Activated T-helper 9 cell treated with anti-CD3 and anti-CD28 coated beads, Interleukin-2, amount 50 U/mL, for 16 hours (primary cell): ENCODE measurements around the gene PLIN4.
"Not testable (repeated sequence)": the region's sequence is repeated elsewhere in the genome, so short reads cannot be mapped to it uniquely, and the experiment has no call there.

Experiments
- DNase-seq: peaks from one replicate; pipeline ENCODE4 v3.0.0-alpha.2; 2020; ENCODE audit warnings: low read depth

Gene PLIN4

GRCh38 chr19:4543842-4544647 lies 25.8 kb upstream of the PLIN4 start:
- no peak for DNase-seq

- DNase-seq, result no peak
Observed at GRCh38 chr19:4542896-4543841, 24.9 kb upstream of the PLIN4 start.

GRCh38 chr19:4541806-4542145 lies 23.5 kb upstream of the PLIN4 start:
- DNase-seq, result not testable (repeated sequence)

- DNase-seq, result no peak
Observed at GRCh38 chr19:4541114-4541805, 23.0 kb upstream of the PLIN4 start.

- DNase-seq, result no peak
Observed at GRCh38 chr19:4539693-4540581, 21.7 kb upstream of the PLIN4 start, which contains the start of gene LRG1. Gene LRG1 (minus strand): TSS chr19:4540036. CDS start chr19:4540013, 23 bp downstream.

GRCh38 chr19:4539169-4539692 lies 20.9 kb upstream of the PLIN4 start:
- no peak for DNase-seq

- no peak for DNase-seq
Observed at GRCh38 chr19:4538601-4538954, 20.3 kb upstream of the PLIN4 start.

- DNase-seq, result no peak
Observed at GRCh38 chr19:4537953-4538600, 19.8 kb upstream of the PLIN4 start.

GRCh38 chr19:4536798-4537197 lies 18.5 kb upstream of the PLIN4 start:
- DNase-seq, result no peak

GRCh38 chr19:4534836-4535658 lies 16.8 kb upstream of the PLIN4 start, which contains the start of gene PLIN5:
Gene PLIN5 (minus strand): TSS chr19:4535224. CDS start chr19:4534074, 1,150 bp downstream.
- DNase-seq, result no peak

GRCh38 chr19:4533835-4534424 lies 15.6 kb upstream of the PLIN4 start:
- DNase-seq, result no peak

GRCh38 chr19:4533334-4533733 lies 15.0 kb upstream of the PLIN4 start:
- DNase-seq, result no peak

GRCh38 chr19:4531562-4532165 lies 13.4 kb upstream of the PLIN4 start:
- DNase-seq, result no peak

- no peak for DNase-seq
Observed at GRCh38 chr19:4529924-4530522, 11.7 kb upstream of the PLIN4 start.

GRCh38 chr19:4528843-4529242 lies 10.6 kb upstream of the PLIN4 start:
- no peak for DNase-seq

- not testable (repeated sequence) for DNase-seq
Observed at GRCh38 chr19:4527377-4527776, 9.1 kb upstream of the PLIN4 start.

- no peak for DNase-seq
Observed at GRCh38 chr19:4525563-4526002, 7.3 kb upstream of the PLIN4 start.
